Tibial nerve (tissue), 4 donors: Measurements from ENCODE around the gene GP9. TPM values are rescaled to one million over a fixed set of nuclear protein-coding genes. Genes with fewer than 3 reads are reported as not detected.
A peak's percentile ranks its signal among the peaks of the same experiment; 100 is the strongest.

Experiments
- DNase-seq, 2 donors: peaks; one replicate each; pipeline ENCODE4 v3.0.0-alpha.2; 2019; ENCODE audit warnings: low spot score in 2 of 2
- H3K27ac ChIP-seq, 4 donors: fragments of 200-600 bp; sonication (generic) in 3 of 4; one replicate each; pipeline ENCODE4 v1.5.1; 2017 to 2019; ENCODE audit warnings: mild to moderate bottlenecking in 1 of 4
- H3K27me3 ChIP-seq, 2 donors: fragments of 200-600 bp; sonication (generic) in 1 of 2; one replicate each; pipeline versions ENCODE4 v1.5.1 to v1.6.0; 2017 to 2019
- H3K36me3 ChIP-seq, 3 donors: fragments of 200-600 bp; sonication (generic); one replicate each; pipeline ENCODE4 v1.5.1; 2018 to 2019
- H3K4me1 ChIP-seq, 4 donors: fragments of 200-600 bp; sonication (generic) in 3 of 4; one replicate each; pipeline ENCODE4 v1.5.1; 2017 to 2019
- H3K4me3 ChIP-seq, 4 donors: fragments of 200-600 bp; sonication (generic) in 3 of 4; one replicate each; pipeline ENCODE4 v1.5.1; 2017 to 2019; ENCODE audit warnings: mild to moderate bottlenecking in 1 of 4, moderate library complexity in 1 of 4
- H3K9me3 ChIP-seq, 4 donors: fragments of 200-600 bp; sonication (generic) in 3 of 4; one replicate each; pipeline ENCODE4 v1.5.1; 2017 to 2019
- CTCF ChIP-seq, 5 experiments: fragments of 200-600 bp in 3 of 5; fragments of 450-650 bp in 2 of 5; sonication (generic) in 3 of 5; IDR thresholded peaks; one replicate each; pipeline ENCODE4 v1.5.1; 2016 to 2019; ENCODE audit warnings: antibody characterized with exemption in 5 of 5, mild to moderate bottlenecking in 3 of 5, moderate library complexity in 2 of 5
- EP300 ChIP-seq, 2 donors: sonication (generic); formaldehyde crosslinking; IDR thresholded peaks; one replicate each; pipeline ENCODE4 v1.6.1; 2017; ENCODE audit warnings: antibody characterized with exemption in 2 of 2, mild to moderate bottlenecking in 1 of 2
- POLR2A ChIP-seq, 2 donors: fragments of 450-650 bp; IDR thresholded peaks; one replicate each; pipeline ENCODE4 v1.6.1; 2017; ENCODE audit warnings: antibody characterized with exemption in 2 of 2, mild to moderate bottlenecking in 2 of 2, moderate library complexity in 2 of 2
- WGBS, 2 donors: methylation state at CpG; one replicate each; pipeline ENCODE4 v1.1.5; 2018; 5-methylcytosine and 5-hydroxymethylcytosine counted together
- total RNA-seq, 4 donors: library from RNA; depleted of rRNA; stranded (reverse); fragments of >200 nt; gene quantifications; one replicate each; pipeline ENCODE4 v1.1.0, GENCODE V29; 2016

Gene GP9
- not detected for total RNA-seq

- Histone ChIP-seq H3K27ac (no peak within 1 kb of the TSS), H3K4me1 (peaks cover 0 to 7% (median 0%) of the 10 kb centered on the region in 4 donors), H3K36me3 (no peaks in the 10 kb centered on the region), H3K4me3 (no peak within 1 kb of the TSS), H3K9me3 (no peaks in the 10 kb centered on the region), H3K27me3 (no peaks in the 10 kb centered on the region)
- TF ChIP-seq POLR2A (IDR thresholded peaks at IDR 0.05), result no peak
- TF ChIP-seq EP300 (IDR thresholded peaks at IDR 0.05), result no peak
- TF ChIP-seq CTCF (IDR thresholded peaks at IDR 0.05), result no peak
- no peak for DNase-seq
- 77 to 82% methylated on average over 13 of the region's 13 CpGs for WGBS, 2 donors
These were observed at the start of gene GP9 for GRCh38 chr3:129060276-129061022. TSS of gene GP9 (plus strand) at chr3:129060779. CDS start at chr3:129061740, 961 bp downstream.

GRCh38 chr3:129013491-129013891 lies 47.1 kb upstream of the GP9 start:
- WGBS, 2 donors, result 93 to 100% methylated on average over 3 of the region's 3 CpGs
- H3K27ac ChIP-seq, result peak overlapping the region in 1 of 4 donors; percentile 22
- DNase-seq, result no peak
- no peaks in the 10 kb centered on the region for H3K27me3 ChIP-seq
- no peaks in the 10 kb centered on the region for H3K9me3 ChIP-seq
- H3K4me1 ChIP-seq, result peaks cover 0 to 16% (median 7%) of the 10 kb centered on the region in 4 donors
- H3K4me3 ChIP-seq, result no peak overlapping the region
- no peaks in the 10 kb centered on the region for H3K36me3 ChIP-seq
- TF ChIP-seq CTCF (IDR thresholded peaks at IDR 0.05) (no peak), EP300 (IDR thresholded peaks at IDR 0.05) (no peak), POLR2A (IDR thresholded peaks at IDR 0.05) (no peak)

- no peaks in the 10 kb centered on the region for H3K9me3 ChIP-seq
- H3K4me1 ChIP-seq, result peaks cover 0 to 16% (median 7%) of the 10 kb centered on the region in 4 donors
- H3K27me3 ChIP-seq, result no peaks in the 10 kb centered on the region
- H3K27ac ChIP-seq, result peak overlapping the region in 3 of 4 donors; percentile 20 to 34 (median 22)
- 54 to 68% methylated on average over 8 to 12 of the region's 13 CpGs for whole genome bisulfite sequencing, 2 donors
- no peak for DNase-seq
- H3K36me3 ChIP-seq, result no peaks in the 10 kb centered on the region
- no peak for TF ChIP-seq POLR2A (IDR thresholded peaks at IDR 0.05)
- no peak for TF ChIP-seq CTCF (IDR thresholded peaks at IDR 0.05)
- no peak for TF ChIP-seq EP300 (IDR thresholded peaks at IDR 0.05)
- no peak overlapping the region for H3K4me3 ChIP-seq
These were observed 46.4 kb upstream of the GP9 start for GRCh38 chr3:129014148-129014547.

- Histone ChIP-seq H3K27ac (peak overlapping the region in 2 of 4 donors; percentile 17 to 20), H3K4me1 (peaks cover 0 to 16% (median 7%) of the 10 kb centered on the region in 4 donors), H3K36me3 (no peaks in the 10 kb centered on the region), H3K27me3 (no peaks in the 10 kb centered on the region), H3K9me3 (no peaks in the 10 kb centered on the region), H3K4me3 (no peak overlapping the region)
- WGBS, 2 donors, result 87 to 89% methylated on average over 8 to 9 of the region's 9 CpGs
- no peak for DNase-seq
- TF ChIP-seq EP300 (IDR thresholded peaks at IDR 0.05), result no peak
- no peak for TF ChIP-seq CTCF (IDR thresholded peaks at IDR 0.05)
- TF ChIP-seq POLR2A (IDR thresholded peaks at IDR 0.05), result no peak
These were observed 45.7 kb upstream of the GP9 start for GRCh38 chr3:129014793-129015345.
